SU-DHL-6 (cell line): Measurements from ENCODE around the gene GPR12.

Source experiments
- EZH2phosphoT487 ChIP-seq: fragments of 200-600 bp; sonication (generic), shearing (Covaris generic); conservative IDR thresholded peaks from 2 replicates; pipeline ENCODE4 v1.6.1; 2018; ENCODE audit warnings: mild to moderate bottlenecking, antibody characterized with exemption, low read length, moderate library complexity, mixed read lengths
- TF ChIP-seq, protein P1 (sequence below): fragments of 200-600 bp; sonication (generic); IDR thresholded peaks from one replicate; pipeline ENCODE4 v1.5.1; 2017; ENCODE audit warnings: antibody characterized with exemption, mild to moderate bottlenecking, low read length, moderate library complexity; ENCODE audit not compliant: insufficient read depth, poor library complexity, severe bottlenecking

GRCh38 chr13:26759249-26759906 lies 1.2 kb downstream of the GPR12 start:
- TF ChIP-seq, protein P1, sequence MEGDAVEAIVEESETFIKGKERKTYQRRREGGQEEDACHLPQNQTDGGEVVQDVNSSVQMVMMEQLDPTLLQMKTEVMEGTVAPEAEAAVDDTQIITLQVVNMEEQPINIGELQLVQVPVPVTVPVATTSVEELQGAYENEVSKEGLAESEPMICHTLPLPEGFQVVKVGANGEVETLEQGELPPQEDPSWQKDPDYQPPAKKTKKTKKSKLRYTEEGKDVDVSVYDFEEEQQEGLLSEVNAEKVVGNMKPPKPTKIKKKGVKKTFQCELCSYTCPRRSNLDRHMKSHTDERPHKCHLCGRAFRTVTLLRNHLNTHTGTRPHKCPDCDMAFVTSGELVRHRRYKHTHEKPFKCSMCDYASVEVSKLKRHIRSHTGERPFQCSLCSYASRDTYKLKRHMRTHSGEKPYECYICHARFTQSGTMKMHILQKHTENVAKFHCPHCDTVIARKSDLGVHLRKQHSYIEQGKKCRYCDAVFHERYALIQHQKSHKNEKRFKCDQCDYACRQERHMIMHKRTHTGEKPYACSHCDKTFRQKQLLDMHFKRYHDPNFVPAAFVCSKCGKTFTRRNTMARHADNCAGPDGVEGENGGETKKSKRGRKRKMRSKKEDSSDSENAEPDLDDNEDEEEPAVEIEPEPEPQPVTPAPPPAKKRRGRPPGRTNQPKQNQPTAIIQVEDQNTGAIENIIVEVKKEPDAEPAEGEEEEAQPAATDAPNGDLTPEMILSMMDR = no peak
- no peak for TF ChIP-seq EZH2phosphoT487
